Measurements from ENCODE around the gene SEPTIN11.

DNA sequence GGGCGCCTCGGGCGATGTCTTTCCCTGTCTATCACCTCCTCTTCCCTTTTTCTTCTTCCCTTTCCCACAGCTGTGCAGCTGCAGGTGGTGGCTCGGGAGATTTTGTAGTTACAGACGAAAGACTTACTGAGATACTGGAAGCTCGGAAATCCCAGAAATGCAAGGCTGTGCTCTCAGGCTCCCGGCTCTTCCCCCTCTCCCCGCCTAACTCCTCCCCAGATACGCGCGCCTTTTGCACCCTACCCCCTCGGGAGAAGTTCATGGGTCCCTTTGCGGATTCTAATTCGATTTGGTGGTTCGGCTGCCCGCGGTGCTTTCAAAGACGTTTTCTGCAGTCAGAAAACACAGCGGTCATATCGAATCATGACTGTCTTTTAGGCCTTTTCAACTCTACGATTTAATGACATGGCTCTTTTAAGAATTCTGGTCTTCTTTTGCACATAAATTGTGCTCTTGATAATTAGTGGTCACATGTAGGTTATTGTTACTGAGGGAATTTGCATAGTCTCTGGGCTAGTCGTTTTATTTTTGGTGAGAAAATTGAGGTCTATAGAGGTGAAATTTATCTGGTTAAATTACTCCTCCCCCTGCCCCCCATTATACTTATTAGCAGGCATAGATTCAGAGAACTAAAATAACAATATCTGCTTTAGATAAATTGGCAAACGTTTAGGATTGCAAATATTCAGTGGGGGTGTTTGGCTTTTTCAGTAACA, 1.6 kb downstream of the SEPTIN11 start:
- TF ChIP-seq CTCF (IDR thresholded peaks at IDR 0.05) = no peak
- TF ChIP-seq POLR2A (IDR thresholded peaks at IDR 0.05) = no peak
